GM12878 (cell line): ENCODE data around the gene VWA5B2. TPM values are rescaled to one million over a fixed set of nuclear protein-coding genes. Genes with fewer than 3 reads are reported as not detected.

Experiments used
- ATAC-seq: fragments of 200-7000 bp; cut with Tn5 transposase; 3 replicates; pipeline ENCODE4 v1.9.1; 2020; ENCODE audit warnings: mild to moderate bottlenecking, moderate library complexity
- BruUV-seq: library from RNA; stranded (reverse); fragments of 400-500 nt; replicated peaks from 2 replicates; lab custom pipeline; 2021; lab: Mats Ljungman, UMichigan
- CTCF ChIA-PET: fragments of 300-600 bp; sonication (Branson Sonifier 250); formaldehyde crosslinking; extraction: SDS; loops from one replicate; lab custom pipeline; 2021; ENCODE audit warnings: inconsistent platforms; lab: Yijun Ruan, JAX
- POLR2A ChIA-PET: fragments of 350-600 bp; formaldehyde crosslinking; extraction: SDS; loops from one replicate; lab custom pipeline; 2021; ENCODE audit warnings: inconsistent platforms; lab: Charles Lee
- RAD21 ChIA-PET: fragments of 300-600 bp; sonication (Branson Sonifier 250); formaldehyde crosslinking; loops from one replicate; lab custom pipeline; 2023; ENCODE audit warnings: antibody characterized with exemption; ENCODE audit not compliant: unreplicated experiment; lab: Charles Lee
- SMC1A ChIA-PET: fragments of 300-600 bp; sonication (Branson Sonifier 250); formaldehyde crosslinking; loops from one replicate; lab custom pipeline; 2023; ENCODE audit not compliant: unreplicated experiment, uncharacterized antibody; lab: Charles Lee
- DNase-seq: peaks from one replicate; pipeline ENCODE4 v3.0.0-alpha.2; 2011; ENCODE audit warnings: low read depth, low spot score
- FAIRE-seq: peaks from 3 replicates; lab custom pipeline; 2011; peaks lifted over from hg19 to GRCh38; lab: Jason Lieb, UNC
- H2AFZ ChIP-seq: 2 replicates; pipeline ENCODE4 v1.6.0; 2011; ENCODE audit warnings: low read depth, low read length, control low read depth; ENCODE audit not compliant: control insufficient read depth
- H3K27ac ChIP-seq: 2 replicates; pipeline ENCODE4 v1.5.1; 2011; ENCODE audit warnings: control low read depth; ENCODE audit not compliant: control insufficient read depth, insufficient read depth
- H3K27me3 ChIP-seq, 2 experiments: replicated peaks in 1 of 2; 2 replicates each; pipeline versions ENCODE4 v1.6.0 to v1.6.1; 2011; ENCODE audit warnings: low read length in 1 of 2; ENCODE audit not compliant: control insufficient read depth in 2 of 2, insufficient read depth in 2 of 2
- H3K36me3 ChIP-seq, 2 experiments: 2 replicates each; pipeline ENCODE4 v1.5.1; 2011; ENCODE audit warnings: low read length in 1 of 2; ENCODE audit not compliant: control insufficient read depth in 2 of 2, insufficient read depth in 2 of 2
- H3K4me1 ChIP-seq: 2 replicates; pipeline ENCODE4 v1.6.1; 2011; ENCODE audit warnings: mild to moderate bottlenecking, low read length, moderate library complexity, mixed read lengths; ENCODE audit not compliant: control insufficient read depth, insufficient read depth
- H3K4me2 ChIP-seq: 2 replicates; pipeline ENCODE4 v1.6.0; 2011; ENCODE audit warnings: control low read depth; ENCODE audit not compliant: control insufficient read depth, insufficient read depth
- H3K4me3 ChIP-seq: fragments of 200-600 bp; sonication (generic); 2 replicates; pipeline ENCODE4 v1.5.1; 2016
- H3K79me2 ChIP-seq: 2 replicates; pipeline ENCODE4 v1.6.0; 2011; ENCODE audit warnings: low read length; ENCODE audit not compliant: control insufficient read depth, insufficient read depth
- H3K9ac ChIP-seq: 2 replicates; pipeline ENCODE4 v1.8.0; 2011; ENCODE audit warnings: low read length, control low read depth, mixed read lengths; ENCODE audit not compliant: control insufficient read depth, insufficient read depth
- H3K9me3 ChIP-seq: replicated peaks from 3 replicates; pipeline ENCODE4 v1.5.1; 2011; ENCODE audit warnings: mild to moderate bottlenecking, low read length; ENCODE audit not compliant: control insufficient read depth, insufficient read depth
- H4K20me1 ChIP-seq: 2 replicates; pipeline ENCODE4 v1.6.0; 2011; ENCODE audit not compliant: control insufficient read depth, insufficient read depth
- ATF2 ChIP-seq: IDR thresholded peaks from 2 replicates; pipeline ENCODE4 v1.6.1; 2012; ENCODE audit warnings: low read length, inconsistent platforms
- ATF3 ChIP-seq: IDR thresholded peaks from 2 replicates; pipeline ENCODE4 v1.6.1; 2011; ENCODE audit warnings: low read depth, mild to moderate bottlenecking, low read length, moderate library complexity, borderline replicate concordance; ENCODE audit errors: extremely low read depth
- CBFB ChIP-seq: IDR thresholded peaks from 2 replicates; pipeline ENCODE4 v1.6.1; 2016; ENCODE audit warnings: antibody characterized with exemption, low read depth
- CHD4 ChIP-seq: fragments of 200-600 bp; sonication (generic); IDR thresholded peaks from 2 replicates; pipeline ENCODE4 v1.6.1; 2016; ENCODE audit warnings: mild to moderate bottlenecking
- MEF2A ChIP-seq: IDR thresholded peaks from 2 replicates; pipeline ENCODE4 v1.6.1; 2011; ENCODE audit warnings: low read depth, mild to moderate bottlenecking, low read length, moderate library complexity; ENCODE audit not compliant: insufficient read depth
- NBN ChIP-seq: fragments of 450-650 bp; IDR thresholded peaks from 2 replicates; pipeline ENCODE4 v1.6.1; 2016
- NKRF ChIP-seq: fragments of 450-650 bp; conservative IDR thresholded peaks from 2 replicates; pipeline ENCODE4 v1.6.1; 2017; ENCODE audit warnings: mild to moderate bottlenecking, moderate library complexity
- NR2F1 ChIP-seq: fragments of 450-650 bp; conservative IDR thresholded peaks from 2 replicates; pipeline ENCODE4 v1.6.1; 2017; ENCODE audit warnings: mild to moderate bottlenecking
- POLR2A ChIP-seq: IDR thresholded peaks from 2 replicates; pipeline ENCODE4 v1.6.1; 2011; ENCODE audit warnings: low read depth, mild to moderate bottlenecking, low read length
- POLR2AphosphoS5 ChIP-seq: IDR thresholded peaks from 2 replicates; pipeline ENCODE4 v1.6.1; 2011; ENCODE audit warnings: mild to moderate bottlenecking, low read length, inconsistent platforms
- SP1 ChIP-seq: IDR thresholded peaks from one replicate; pipeline ENCODE4 v1.6.1; 2011; ENCODE audit warnings: low read depth, low read length
- whole genome bisulfite sequencing: methylation state at CpG from one replicate; pipeline ENCODE4 v1.1.6; 2016; ENCODE audit warnings: low lambda C conversion rate; ENCODE audit not compliant: insufficient replicate concordance, insufficient coverage; ENCODE audit errors: missing lambda C conversion rate; 5-methylcytosine and 5-hydroxymethylcytosine counted together
- in situ Hi-C: fragments of 300-500 bp; cut with MboI; formaldehyde crosslinking; loops from 9 replicates; pipeline ENCODE4 v1.14.3; 2018; ENCODE audit warnings: mixed read lengths
- intact Hi-C: fragments of 100-400 bp; cut with micrococcal nuclease; formaldehyde crosslinking; loops from one replicate; pipeline ENCODE4 v1.14.2; 2022; ENCODE audit not compliant: unreplicated experiment
- polyA plus RNA-seq, 11 experiments: library from polyadenylated mRNA; depleted of rRNA in 4 of 11; unstranded in 6 of 11; stranded (reverse) in 5 of 11; fragments of >200 nt; fragmentation: Nextera tagmentation in 4 of 11; fragmentation: Illumina TruSeq in 1 of 11; extraction: Ambion mirVana in 4 of 11; extraction: Trizol in 1 of 11; gene quantifications; 1 replicate in 1 of 11; 2 replicates in 10 of 11; pipeline versions ENCODE4 v1.2.1 to v1.2.3, GENCODE V29; 2011 to 2016; ENCODE audit warnings: inconsistent platforms in 2 of 11, missing spikeins in 2 of 11, low read depth in 1 of 11
- total RNA-seq, 4 experiments: library from RNA; depleted of rRNA in 3 of 4; stranded (reverse); fragments of >200 nt in 3 of 4; fragmentation: Illumina TruSeq in 1 of 4; extraction: Trizol in 1 of 4; gene quantifications; 2 replicates each; pipeline versions ENCODE4 v1.2.1 to v1.2.3, GENCODE V29; 2013 to 2021
- TF ChIP-seq, protein P1 (sequence below): fragments of 150-350 bp; IDR thresholded peaks from 2 replicates; pipeline ENCODE4 v1.6.1; 2014; ENCODE audit warnings: mild to moderate bottlenecking, low read depth, low read length
- TF ChIP-seq, protein P2 (sequence below): IDR thresholded peaks from 2 replicates; pipeline ENCODE4 v1.6.1; 2012; ENCODE audit warnings: low read depth, low read length, improper control_type of control experiment
- TF ChIP-seq, protein P3 (sequence below): fragments of 450-650 bp; IDR thresholded peaks from 2 replicates; pipeline ENCODE4 v1.6.1; 2017; ENCODE audit warnings: low read depth, mild to moderate bottlenecking, moderate library complexity

VWA5B2 gene
- total and polyA plus RNA-seq, 10 of the 15 experiments (the other 5 are each of a cell fraction or from before 2014, with no cell fraction given), result 0.03 to 0.09 TPM; not detected in 8

DNA sequence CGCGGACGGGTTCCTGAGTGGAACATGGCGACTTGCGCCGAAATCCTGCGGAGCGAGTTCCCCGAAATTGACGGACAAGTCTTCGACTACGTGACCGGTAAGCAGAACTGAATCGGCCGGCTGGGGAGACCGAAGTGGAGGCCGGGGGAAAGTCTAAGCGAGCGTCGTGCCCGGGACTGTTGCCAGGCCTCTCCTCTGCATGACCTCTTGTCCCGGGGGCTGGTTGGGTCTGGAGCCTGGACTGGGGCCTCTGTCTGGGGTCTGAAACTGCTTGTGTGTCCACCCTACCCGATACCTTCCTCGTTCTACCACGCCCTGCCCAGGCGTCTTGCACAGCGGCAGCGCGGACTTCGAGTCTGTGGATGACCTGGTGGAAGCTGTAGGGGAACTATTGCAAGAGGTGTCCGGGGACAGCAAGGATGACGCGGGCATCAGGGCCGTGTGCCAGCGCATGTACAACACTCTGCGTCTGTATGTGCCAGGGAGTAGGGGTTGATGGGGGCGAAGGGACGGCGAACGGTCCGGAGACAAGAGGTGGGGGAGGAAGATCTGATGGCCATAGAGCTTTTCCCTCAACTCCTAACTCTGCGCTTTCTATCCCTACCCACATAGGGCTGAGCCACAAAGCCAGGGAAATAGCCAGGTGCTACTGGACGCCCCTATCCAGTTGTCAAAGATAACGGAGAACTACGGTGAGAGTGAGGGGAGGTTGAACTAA lies 43.0 kb upstream of the VWA5B2 start, which contains the start of gene ABCF3:
Gene ABCF3 (plus strand): TSS at position 16 of the 718 bp plus-strand sequence. CDS start 9 bp downstream, at position 25.
- no peak for FAIRE-seq
- ChIA-PET CTCF (interaction anchor here (0.8 to 1.4 kb wide), 5 partner anchors 9 to 41 kb away, joined by 3 to 5 read pairs (median 4); no protein-coding TSS in a partner anchor), RAD21 (interaction anchor here (0.7 to 1.6 kb wide), 6 partner anchors 9 to 64 kb away, joined by 3 to 7 read pairs (median 3); partner anchors contain the start of gene EEF1AKMT4), POLR2A (interaction anchor here (0.6 to 2.0 kb wide), 11 partner anchors 10 to 289 kb away, joined by 3 to 7 read pairs (median 5); partner anchors contain the start of genes AP2M1, CLCN2, DVL3 and POLR2H), SMC1A (interaction anchor here (0.7 to 0.9 kb wide), 4 partner anchors 12 to 291 kb away, joined by 3 to 4 read pairs (median 3); no protein-coding TSS in a partner anchor)
- no TSS peak for BruUV-seq
- in situ Hi-C loops (no loop called here), intact Hi-C loops (loop anchor here (2.0 kb wide), 2 partner anchors 52 to 64 kb away; partner anchors contain the start of gene EIF2B5)
- no peak for DNase-seq
- WGBS, result under 1% methylated on average over 45 of the region's 45 CpGs
- peak; percentile 51 for ATAC-seq
- H3K9ac ChIP-seq, result peak within 1 kb of the TSS; percentile 83
- peaks cover 27% of the 10 kb centered on the region for H3K79me2 ChIP-seq
- H3K27me3 ChIP-seq, result no peaks in the 10 kb centered on the region
- peak within 1 kb of the TSS; percentile 81 for H2AFZ ChIP-seq
- peaks cover 3% of the 10 kb centered on the region; the same call in 1 of the 2 replicates for H4K20me1 ChIP-seq
- H3K4me2 ChIP-seq, result peak within 1 kb of the TSS; percentile 95
- H3K9me3 ChIP-seq, result no peaks in the 10 kb centered on the region
- H3K36me3 ChIP-seq, result peaks cover 15 to 21% of the 10 kb centered on the region in 2 experiments
- peak within 1 kb of the TSS; percentile 93 for H3K4me3 ChIP-seq
- peak within 1 kb of the TSS; percentile 73 for H3K27ac ChIP-seq
- 0 out of 2 replicates have a peak, but pooled peaks cover 4% of the 10 kb centered on the region for H3K4me1 ChIP-seq
- TF ChIP-seq, protein P1, sequence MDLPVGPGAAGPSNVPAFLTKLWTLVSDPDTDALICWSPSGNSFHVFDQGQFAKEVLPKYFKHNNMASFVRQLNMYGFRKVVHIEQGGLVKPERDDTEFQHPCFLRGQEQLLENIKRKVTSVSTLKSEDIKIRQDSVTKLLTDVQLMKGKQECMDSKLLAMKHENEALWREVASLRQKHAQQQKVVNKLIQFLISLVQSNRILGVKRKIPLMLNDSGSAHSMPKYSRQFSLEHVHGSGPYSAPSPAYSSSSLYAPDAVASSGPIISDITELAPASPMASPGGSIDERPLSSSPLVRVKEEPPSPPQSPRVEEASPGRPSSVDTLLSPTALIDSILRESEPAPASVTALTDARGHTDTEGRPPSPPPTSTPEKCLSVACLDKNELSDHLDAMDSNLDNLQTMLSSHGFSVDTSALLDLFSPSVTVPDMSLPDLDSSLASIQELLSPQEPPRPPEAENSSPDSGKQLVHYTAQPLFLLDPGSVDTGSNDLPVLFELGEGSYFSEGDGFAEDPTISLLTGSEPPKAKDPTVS, result no peak
- TF ChIP-seq NKRF (peak; percentile 78), CHD4 (no peak), MEF2A (0 out of 2 replicates have a peak, but pooled peaks have one; percentile 10), SP1 (peak; percentile 0), ATF3 (no peak), POLR2AphosphoS5 (peak; percentile 78), POLR2A (peak; percentile 89), ATF2 (no peak), CBFB (peak; percentile 20; the same call in 1 of the 2 replicates), NR2F1 (peak; percentile 53; the same call in 1 of the 2 replicates), NBN (0 out of 2 replicates have a peak, but pooled peaks have one; percentile 42)
- TF ChIP-seq, protein P2, sequence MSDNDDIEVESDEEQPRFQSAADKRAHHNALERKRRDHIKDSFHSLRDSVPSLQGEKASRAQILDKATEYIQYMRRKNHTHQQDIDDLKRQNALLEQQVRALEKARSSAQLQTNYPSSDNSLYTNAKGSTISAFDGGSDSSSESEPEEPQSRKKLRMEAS, result no peak
- TF ChIP-seq, protein P3, sequence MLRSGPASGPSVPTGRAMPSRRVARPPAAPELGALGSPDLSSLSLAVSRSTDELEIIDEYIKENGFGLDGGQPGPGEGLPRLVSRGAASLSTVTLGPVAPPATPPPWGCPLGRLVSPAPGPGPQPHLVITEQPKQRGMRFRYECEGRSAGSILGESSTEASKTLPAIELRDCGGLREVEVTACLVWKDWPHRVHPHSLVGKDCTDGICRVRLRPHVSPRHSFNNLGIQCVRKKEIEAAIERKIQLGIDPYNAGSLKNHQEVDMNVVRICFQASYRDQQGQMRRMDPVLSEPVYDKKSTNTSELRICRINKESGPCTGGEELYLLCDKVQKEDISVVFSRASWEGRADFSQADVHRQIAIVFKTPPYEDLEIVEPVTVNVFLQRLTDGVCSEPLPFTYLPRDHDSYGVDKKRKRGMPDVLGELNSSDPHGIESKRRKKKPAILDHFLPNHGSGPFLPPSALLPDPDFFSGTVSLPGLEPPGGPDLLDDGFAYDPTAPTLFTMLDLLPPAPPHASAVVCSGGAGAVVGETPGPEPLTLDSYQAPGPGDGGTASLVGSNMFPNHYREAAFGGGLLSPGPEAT, result peak; percentile 80
